Loucy (cell line): ENCODE data around the gene MLST8.

Experiments
- H2AFZ ChIP-seq: fragments of 200-600 bp; sonication (generic); 2 replicates; pipeline ENCODE4 v1.6.0; 2016; ENCODE audit warnings: antibody characterized with exemption, mild to moderate bottlenecking, low read length, moderate library complexity
- H3F3A ChIP-seq: fragments of 200-600 bp; 2 replicates; pipeline ENCODE4 v1.6.0; 2016; ENCODE audit warnings: antibody characterized with exemption, low read depth, mild to moderate bottlenecking
- H3K27me3 ChIP-seq: fragments of 200-600 bp; sonication (generic); 2 replicates; pipeline ENCODE4 v1.6.1; 2014; ENCODE audit warnings: low read length, mild to moderate bottlenecking; ENCODE audit not compliant: insufficient read depth, poor library complexity, severe bottlenecking
- H3K36me3 ChIP-seq: fragments of 200-600 bp; sonication (generic); 2 replicates; pipeline ENCODE4 v1.6.1; 2016; ENCODE audit warnings: low read length; ENCODE audit not compliant: insufficient read depth
- H3K4me1 ChIP-seq: fragments of 200-600 bp; sonication (generic); 2 replicates; pipeline ENCODE4 v1.5.1; 2014; ENCODE audit warnings: low read length, mild to moderate bottlenecking; ENCODE audit not compliant: insufficient read depth, poor library complexity, severe bottlenecking
- H3K4me2 ChIP-seq: fragments of 200-600 bp; sonication (generic); 2 replicates; pipeline ENCODE4 v1.6.0; 2014; ENCODE audit warnings: antibody characterized with exemption, low read length, low read depth, mild to moderate bottlenecking; ENCODE audit not compliant: poor library complexity, severe bottlenecking
- H3K4me3 ChIP-seq: fragments of 200-600 bp; sonication (generic); 2 replicates; pipeline ENCODE4 v1.5.1; 2014; ENCODE audit warnings: low read length, mild to moderate bottlenecking, mixed read lengths; ENCODE audit not compliant: poor library complexity, severe bottlenecking
- H3K79me2 ChIP-seq: fragments of 200-600 bp; sonication (generic); 2 replicates; pipeline ENCODE4 v1.6.1; 2014; ENCODE audit warnings: low read length; ENCODE audit not compliant: insufficient read depth
- H3K9ac ChIP-seq: fragments of 200-600 bp; sonication (generic); 2 replicates; pipeline ENCODE4 v1.6.0; 2014; ENCODE audit warnings: mild to moderate bottlenecking, low read depth, low read length, moderate library complexity; ENCODE audit not compliant: poor library complexity, severe bottlenecking
- H3K9me2 ChIP-seq: fragments of 200-600 bp; sonication (generic); replicated peaks from 2 replicates; pipeline ENCODE4 v1.6.1; 2016; ENCODE audit warnings: low read depth, low read length, mixed read lengths
- H3K9me3 ChIP-seq: fragments of 200-600 bp; sonication (generic); 2 replicates; pipeline ENCODE4 v1.6.1; 2014; ENCODE audit warnings: mild to moderate bottlenecking, antibody characterized with exemption, low read length, low read depth; ENCODE audit not compliant: insufficient read depth
- H4K20me1 ChIP-seq: fragments of 200-600 bp; sonication (generic); 2 replicates; pipeline ENCODE4 v1.6.0; 2014; ENCODE audit warnings: antibody characterized with exemption, low read length, mild to moderate bottlenecking; ENCODE audit not compliant: insufficient read depth, poor library complexity, severe bottlenecking
- EZH2phosphoT487 ChIP-seq: fragments of 200-600 bp; IDR thresholded peaks from 2 replicates; pipeline ENCODE4 v1.6.1; 2018; ENCODE audit warnings: antibody characterized with exemption, mild to moderate bottlenecking, moderate library complexity, borderline replicate concordance
- TF ChIP-seq, protein P1 (sequence below): fragments of 200-600 bp; sonication (generic); conservative IDR thresholded peaks from 2 replicates; pipeline ENCODE4 v1.5.1; 2014; ENCODE audit warnings: mild to moderate bottlenecking, antibody characterized with exemption, low read length

The MLST8 gene

DNA sequence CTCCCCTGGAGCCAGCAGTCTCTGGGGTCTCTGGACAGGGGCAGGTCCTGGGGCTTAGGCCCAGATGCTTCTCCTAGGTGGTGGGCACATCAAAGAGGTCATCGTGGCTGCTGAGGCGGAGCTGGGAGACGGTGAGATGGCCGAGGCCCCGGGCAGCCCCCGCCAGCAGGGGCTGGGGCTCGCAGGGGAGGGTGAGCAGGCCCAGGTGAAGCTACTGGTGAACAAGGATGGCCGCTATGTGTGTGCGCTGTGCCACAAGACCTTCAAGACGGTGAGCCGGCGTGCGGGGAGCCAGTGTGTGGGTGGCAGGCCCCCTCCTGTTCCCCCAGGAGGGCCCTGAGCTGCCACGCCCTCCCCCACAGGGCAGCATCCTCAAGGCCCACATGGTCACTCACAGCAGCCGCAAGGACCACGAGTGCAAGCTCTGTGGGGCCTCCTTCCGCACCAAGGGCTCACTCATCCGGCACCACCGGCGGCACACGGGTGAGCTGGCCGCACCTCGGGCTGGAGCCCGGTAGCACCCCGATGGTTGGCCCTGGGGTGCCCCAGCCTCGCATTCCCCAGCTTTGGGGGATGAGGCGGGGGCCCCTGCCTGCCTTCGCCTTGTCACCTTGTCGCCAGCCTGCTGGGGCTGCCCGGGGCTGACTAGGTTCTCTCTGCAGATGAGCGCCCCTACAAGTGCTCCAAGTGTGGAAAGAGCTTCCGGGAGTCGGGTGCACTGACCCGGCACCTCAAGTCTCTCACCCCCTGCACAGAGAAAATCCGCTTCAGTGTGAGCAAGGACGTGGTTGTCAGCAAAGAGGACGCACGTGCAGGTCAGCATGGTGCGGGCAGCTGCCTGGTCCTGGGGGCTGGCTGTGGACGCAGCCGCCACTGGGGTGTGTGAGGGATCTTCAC lies 27.1 kb downstream of the MLST8 start:
- H3F3A ChIP-seq, result no peaks in the 10 kb centered on the region
- H3K27me3 ChIP-seq, result no peaks in the 10 kb centered on the region
- peaks cover 5% of the 10 kb centered on the region; the same call in 1 of the 2 replicates for H3K79me2 ChIP-seq
- no peaks in the 10 kb centered on the region for H3K4me1 ChIP-seq
- H3K4me3 ChIP-seq, result no peak overlapping the region
- no peak overlapping the region for H3K9ac ChIP-seq
- H3K36me3 ChIP-seq, result no peaks in the 10 kb centered on the region; the same call in 1 of the 2 replicates
- no peak for TF ChIP-seq EZH2phosphoT487
- TF ChIP-seq, protein P1, sequence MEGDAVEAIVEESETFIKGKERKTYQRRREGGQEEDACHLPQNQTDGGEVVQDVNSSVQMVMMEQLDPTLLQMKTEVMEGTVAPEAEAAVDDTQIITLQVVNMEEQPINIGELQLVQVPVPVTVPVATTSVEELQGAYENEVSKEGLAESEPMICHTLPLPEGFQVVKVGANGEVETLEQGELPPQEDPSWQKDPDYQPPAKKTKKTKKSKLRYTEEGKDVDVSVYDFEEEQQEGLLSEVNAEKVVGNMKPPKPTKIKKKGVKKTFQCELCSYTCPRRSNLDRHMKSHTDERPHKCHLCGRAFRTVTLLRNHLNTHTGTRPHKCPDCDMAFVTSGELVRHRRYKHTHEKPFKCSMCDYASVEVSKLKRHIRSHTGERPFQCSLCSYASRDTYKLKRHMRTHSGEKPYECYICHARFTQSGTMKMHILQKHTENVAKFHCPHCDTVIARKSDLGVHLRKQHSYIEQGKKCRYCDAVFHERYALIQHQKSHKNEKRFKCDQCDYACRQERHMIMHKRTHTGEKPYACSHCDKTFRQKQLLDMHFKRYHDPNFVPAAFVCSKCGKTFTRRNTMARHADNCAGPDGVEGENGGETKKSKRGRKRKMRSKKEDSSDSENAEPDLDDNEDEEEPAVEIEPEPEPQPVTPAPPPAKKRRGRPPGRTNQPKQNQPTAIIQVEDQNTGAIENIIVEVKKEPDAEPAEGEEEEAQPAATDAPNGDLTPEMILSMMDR, result no peak
- H3K9me3 ChIP-seq, result no peaks in the 10 kb centered on the region
- H4K20me1 ChIP-seq, result no peaks in the 10 kb centered on the region
- no peak overlapping the region for H3K4me2 ChIP-seq
- no peak overlapping the region for H2AFZ ChIP-seq
- H3K9me2 ChIP-seq, result no peaks in the 10 kb centered on the region

DNA sequence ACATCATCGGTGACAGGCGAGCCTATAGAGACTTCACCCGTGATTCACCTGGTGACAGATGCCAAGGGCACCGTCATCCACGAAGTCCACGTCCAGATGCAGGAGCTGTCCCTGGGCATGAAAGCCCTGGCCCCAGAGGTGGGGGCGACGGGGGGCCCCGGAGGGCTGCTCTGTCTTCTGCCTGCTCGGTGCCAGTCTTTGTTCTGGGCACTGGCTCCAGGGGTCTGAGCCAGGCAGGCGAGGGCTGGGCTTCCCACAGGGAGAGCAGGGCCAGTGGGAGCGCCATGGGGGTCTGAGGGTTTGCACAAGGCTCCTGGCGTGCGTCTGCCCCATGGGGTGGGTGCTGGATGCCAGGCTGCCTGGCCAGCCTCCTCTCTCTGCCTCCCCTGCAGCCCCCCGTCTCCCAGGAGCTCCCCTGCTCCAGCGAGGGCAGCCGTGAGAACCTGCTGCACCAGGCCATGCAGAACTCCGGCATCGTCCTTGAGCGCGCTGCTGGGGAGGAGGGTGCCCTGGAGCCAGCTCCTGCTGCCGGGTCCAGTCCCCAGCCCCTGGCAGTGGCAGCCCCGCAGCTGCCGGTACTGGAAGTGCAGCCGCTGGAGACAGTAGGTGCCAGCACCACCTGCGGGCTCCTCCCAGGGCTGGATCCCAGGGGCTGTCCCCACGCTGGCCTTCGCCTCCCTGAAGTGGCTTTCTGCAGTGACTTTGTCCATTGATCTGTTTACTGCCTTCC lies 28.0 kb downstream of the MLST8 start:
- Histone ChIP-seq H3K4me1 (no peaks in the 10 kb centered on the region), H3K79me2 (no peaks in the 10 kb centered on the region), H3K36me3 (no peaks in the 10 kb centered on the region; the same call in 1 of the 2 replicates), H2AFZ (no peak overlapping the region), H3K9me2 (no peaks in the 10 kb centered on the region), H4K20me1 (no peaks in the 10 kb centered on the region), H3K9me3 (no peaks in the 10 kb centered on the region), H3F3A (no peaks in the 10 kb centered on the region), H3K9ac (no peak overlapping the region), H3K4me3 (no peak overlapping the region), H3K27me3 (no peaks in the 10 kb centered on the region), H3K4me2 (no peak overlapping the region)
- no peak for TF ChIP-seq EZH2phosphoT487

DNA sequence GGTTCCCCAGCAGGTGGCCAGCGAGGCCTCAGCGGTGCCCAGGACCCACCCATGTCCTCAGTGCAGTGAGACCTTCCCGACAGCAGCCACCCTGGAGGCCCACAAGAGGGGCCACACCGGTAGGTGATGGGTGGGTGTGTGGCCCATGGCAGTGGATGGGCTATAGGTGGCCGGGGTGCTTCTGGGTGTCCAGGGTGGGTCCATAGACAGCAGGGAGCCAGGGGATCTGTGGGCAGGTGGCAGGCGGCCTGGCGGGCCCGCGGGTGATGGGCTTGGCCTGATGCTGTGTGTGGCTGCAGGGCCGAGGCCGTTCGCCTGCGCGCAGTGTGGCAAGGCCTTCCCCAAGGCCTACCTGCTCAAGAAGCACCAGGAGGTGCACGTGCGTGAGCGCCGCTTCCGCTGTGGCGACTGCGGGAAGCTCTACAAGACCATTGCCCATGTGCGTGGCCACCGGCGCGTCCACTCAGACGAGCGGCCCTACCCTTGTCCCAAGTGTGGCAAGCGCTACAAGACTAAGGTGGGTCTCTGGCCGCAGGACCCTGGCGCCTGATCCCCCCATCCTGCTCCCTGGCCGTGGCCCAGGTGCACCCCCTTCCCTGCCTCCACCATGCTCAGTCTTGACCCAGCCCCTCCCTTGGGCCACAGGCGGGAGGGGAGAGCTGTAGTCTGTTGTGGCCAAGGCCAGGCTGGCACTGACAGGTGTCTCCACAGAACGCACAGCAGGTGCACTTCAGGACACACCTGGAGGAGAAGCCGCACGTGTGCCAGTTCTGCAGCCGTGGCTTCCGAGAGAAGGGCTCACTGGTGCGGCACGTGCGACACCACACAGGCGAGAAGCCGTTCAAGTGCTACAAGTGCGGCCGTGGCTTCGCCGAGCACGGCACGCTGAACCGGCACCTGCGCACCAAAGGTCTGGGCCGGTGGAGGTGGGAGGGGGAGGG lies 28.9 kb downstream of the MLST8 start:
- H4K20me1 ChIP-seq, result no peaks in the 10 kb centered on the region
- TF ChIP-seq, protein P1, result no peak
- TF ChIP-seq EZH2phosphoT487, result no peak
- no peaks in the 10 kb centered on the region; the same call in 1 of the 2 replicates for H3K36me3 ChIP-seq

More for the DNA sequence above, 28.9 kb downstream of the MLST8 start:
- H3K4me3 ChIP-seq, result no peak overlapping the region
- no peak overlapping the region for H2AFZ ChIP-seq
- H3K9me2 ChIP-seq, result no peaks in the 10 kb centered on the region
- no peaks in the 10 kb centered on the region for H3K4me1 ChIP-seq
- H3K9me3 ChIP-seq, result no peaks in the 10 kb centered on the region
- no peaks in the 10 kb centered on the region for H3K27me3 ChIP-seq
- no peaks in the 10 kb centered on the region for H3K79me2 ChIP-seq
- no peak overlapping the region for H3K4me2 ChIP-seq
- no peak overlapping the region for H3K9ac ChIP-seq
- H3F3A ChIP-seq, result no peaks in the 10 kb centered on the region
